Ovary (tissue), 9 donors: ENCODE results near the gene PRPSAP2. TPM values are rescaled to one million over a fixed set of nuclear protein-coding genes. Genes with fewer than 3 reads are reported as not detected.
"Not testable (repeated sequence)": the region's sequence is repeated elsewhere in the genome, so short reads cannot be mapped to it uniquely, and the experiment has no call there.

Experiments
- DNase-seq, 5 donors: peaks; one replicate each; pipeline ENCODE4 v3.0.0-alpha.2; 2019 to 2020
- H3K27ac ChIP-seq, 2 donors: fragments of 200-600 bp; one replicate each; pipeline versions ENCODE4 v1.5.1 to v1.8.0; 2019 to 2022
- H3K27me3 ChIP-seq: fragments of 200-600 bp; one replicate; pipeline ENCODE4 v1.8.0; 2022
- H3K36me3 ChIP-seq: fragments of 200-600 bp; sonication (generic); one replicate; pipeline ENCODE4 v1.5.1; 2019
- H3K4me1 ChIP-seq: one replicate; pipeline ENCODE4 v1.8.1; 2013; ENCODE audit warnings: mild to moderate bottlenecking, moderate library complexity; ENCODE audit not compliant: insufficient read depth
- H3K4me3 ChIP-seq: fragments of 200-600 bp; sonication (generic); one replicate; pipeline ENCODE4 v1.5.1; 2017
- H3K9me3 ChIP-seq, 2 donors: fragments of 200-600 bp in 1 of 2; sonication (generic) in 1 of 2; one replicate each; pipeline versions ENCODE4 v1.5.1 to v1.8.1; 2013 to 2019; ENCODE audit warnings: mild to moderate bottlenecking in 1 of 2, moderate library complexity in 1 of 2
- EP300 ChIP-seq: sonication (generic); formaldehyde crosslinking; IDR thresholded peaks from one replicate; pipeline ENCODE4 v1.6.1; 2017; ENCODE audit warnings: antibody characterized with exemption
- POLR2A ChIP-seq: fragments of 450-650 bp; IDR thresholded peaks from one replicate; pipeline ENCODE4 v1.6.1; 2017; ENCODE audit warnings: antibody characterized with exemption, mild to moderate bottlenecking, moderate library complexity
- WGBS, 3 donors: extraction: QIAGEN DNeasy Blood & Tissue Kit in 1 of 3; methylation state at CpG; one replicate each; pipeline versions ENCODE4 v1.1.5 to v1.1.7; 2013 to 2017; 5-methylcytosine and 5-hydroxymethylcytosine counted together
- intact Hi-C, 4 donors: fragments of 100-400 bp; cut with DNase I; formaldehyde crosslinking; loops; one replicate each; pipeline versions ENCODE4 v1.11.0 to v1.15.1; 2022 to 2023
- polyA plus RNA-seq, 2 donors: library from polyadenylated mRNA; stranded (reverse); fragments of 200-250 nt in 1 of 2; fragments of 350-450 nt in 1 of 2; fragmentation: Illumina TruSeq in 1 of 2; extraction: RNeasy Lipid Tissue Mini Kit (QIAGEN cat#74804) in 1 of 2; gene quantifications; one replicate each; pipeline ENCODE4 v1.2.3, GENCODE V29; 2013 to 2014
- total RNA-seq, 7 donors: library from RNA; depleted of rRNA in 2 of 7; stranded (reverse); fragments of >200 nt in 2 of 7; fragmentation: NEBNext Ultra II Directional in 3 of 7; extraction: Animal tissue kit (Norgen Biotek cat#: 25700) in 3 of 7; gene quantifications; one replicate each; pipeline versions ENCODE4 v1.1.0 to v1.2.4, GENCODE V29; 2016 to 2023
- TF ChIP-seq, protein P1 (sequence below), 3 donors: fragments of 450-650 bp in 2 of 3; fragments of 200-600 bp in 1 of 3; IDR thresholded peaks; one replicate each; pipeline versions ENCODE4 v1.5.1 to v1.8.0; 2016 to 2022; ENCODE audit warnings: antibody characterized with exemption in 3 of 3, mild to moderate bottlenecking in 1 of 3
- donor health status: DM: no; HTN: no; CAD: no; lungs with moderate emphysema.
- donor health status: DM: no; HTN: no; CAD: no.
- donor health status: Bipolar disorder and iron deficiency.
- donor health status: DM: yes; HTN: yes; CAD: no.
- donor health status: DM: no; HTN: no; CAD: no.
- donor health status: DM: yes; HTN: yes; CAD: no.

The PRPSAP2 gene
- total and polyA plus RNA-seq, 9 donors, result 25.2 to 44.7 (median 35.4) TPM

- no peak overlapping the region for H3K4me3 ChIP-seq
- WGBS, 3 donors, result 93 to 95% (median 95%) methylated on average over 14 of the region's 14 CpGs
- no peaks in the 10 kb centered on the region for H3K9me3 ChIP-seq
- no peak for DNase-seq
- peaks cover 2% of the 10 kb centered on the region for H3K4me1 ChIP-seq
- no peaks in the 10 kb centered on the region for H3K36me3 ChIP-seq
- H3K27me3 ChIP-seq, result no peaks in the 10 kb centered on the region
- TF ChIP-seq EP300 (no peak), POLR2A (no peak)
- TF ChIP-seq, protein P1, sequence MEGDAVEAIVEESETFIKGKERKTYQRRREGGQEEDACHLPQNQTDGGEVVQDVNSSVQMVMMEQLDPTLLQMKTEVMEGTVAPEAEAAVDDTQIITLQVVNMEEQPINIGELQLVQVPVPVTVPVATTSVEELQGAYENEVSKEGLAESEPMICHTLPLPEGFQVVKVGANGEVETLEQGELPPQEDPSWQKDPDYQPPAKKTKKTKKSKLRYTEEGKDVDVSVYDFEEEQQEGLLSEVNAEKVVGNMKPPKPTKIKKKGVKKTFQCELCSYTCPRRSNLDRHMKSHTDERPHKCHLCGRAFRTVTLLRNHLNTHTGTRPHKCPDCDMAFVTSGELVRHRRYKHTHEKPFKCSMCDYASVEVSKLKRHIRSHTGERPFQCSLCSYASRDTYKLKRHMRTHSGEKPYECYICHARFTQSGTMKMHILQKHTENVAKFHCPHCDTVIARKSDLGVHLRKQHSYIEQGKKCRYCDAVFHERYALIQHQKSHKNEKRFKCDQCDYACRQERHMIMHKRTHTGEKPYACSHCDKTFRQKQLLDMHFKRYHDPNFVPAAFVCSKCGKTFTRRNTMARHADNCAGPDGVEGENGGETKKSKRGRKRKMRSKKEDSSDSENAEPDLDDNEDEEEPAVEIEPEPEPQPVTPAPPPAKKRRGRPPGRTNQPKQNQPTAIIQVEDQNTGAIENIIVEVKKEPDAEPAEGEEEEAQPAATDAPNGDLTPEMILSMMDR (IDR thresholded peaks at IDR 0.05), result no peak
- H3K27ac ChIP-seq, result no peak overlapping the region
- intact Hi-C loops, result no loop called here
These were observed 95.3 kb downstream of the PRPSAP2 start for GRCh38 chr17:18953231-18953728.

GRCh38 chr17:18954321-18954720, 96.4 kb downstream of the PRPSAP2 start:
- no peak for DNase-seq

GRCh38 chr17:18955009-18955408, 97.1 kb downstream of the PRPSAP2 start:
- no peaks in the 10 kb centered on the region for H3K36me3 ChIP-seq
- no peak for DNase-seq
- 92 to 97% (median 95%) methylated on average over 6 of the region's 6 CpGs for WGBS, 3 donors
- peaks cover under 1% of the 10 kb centered on the region for H3K4me1 ChIP-seq
- intact Hi-C loops, result no loop called here
- no peaks in the 10 kb centered on the region for H3K9me3 ChIP-seq
- no peak overlapping the region for H3K4me3 ChIP-seq
- no peak overlapping the region for H3K27ac ChIP-seq
- TF ChIP-seq, protein P1 (IDR thresholded peaks at IDR 0.05), result no peak
- TF ChIP-seq POLR2A (no peak), EP300 (no peak)
- no peaks in the 10 kb centered on the region for H3K27me3 ChIP-seq

More at GRCh38 chr17:18954321-18954720, 96.4 kb downstream of the PRPSAP2 start:
- no peak overlapping the region for H3K4me3 ChIP-seq
- WGBS, 3 donors, result 86 to 90% (median 87%) methylated on average over 3 of the region's 3 CpGs
- no peaks in the 10 kb centered on the region for H3K36me3 ChIP-seq
- peaks cover 2% of the 10 kb centered on the region for H3K4me1 ChIP-seq
- TF ChIP-seq, protein P1 (IDR thresholded peaks at IDR 0.05), result no peak
- TF ChIP-seq EP300, result no peak
- no peak for TF ChIP-seq POLR2A
- no peaks in the 10 kb centered on the region for H3K9me3 ChIP-seq
- H3K27me3 ChIP-seq, result no peaks in the 10 kb centered on the region
- intact Hi-C loops, result no loop called here
- H3K27ac ChIP-seq, result no peak overlapping the region

GRCh38 chr17:18956021-18956420, 98.1 kb downstream of the PRPSAP2 start:
- H3K27me3 ChIP-seq, H3K27ac ChIP-seq, DNase-seq, intact Hi-C loops, H3K4me1 ChIP-seq, H3K9me3 ChIP-seq, H3K4me3 ChIP-seq, H3K36me3 ChIP-seq: not testable (repeated sequence)
- WGBS, 3 donors, result 94 to 98% (median 96%) methylated on average over 6 of the region's 6 CpGs

DNA sequence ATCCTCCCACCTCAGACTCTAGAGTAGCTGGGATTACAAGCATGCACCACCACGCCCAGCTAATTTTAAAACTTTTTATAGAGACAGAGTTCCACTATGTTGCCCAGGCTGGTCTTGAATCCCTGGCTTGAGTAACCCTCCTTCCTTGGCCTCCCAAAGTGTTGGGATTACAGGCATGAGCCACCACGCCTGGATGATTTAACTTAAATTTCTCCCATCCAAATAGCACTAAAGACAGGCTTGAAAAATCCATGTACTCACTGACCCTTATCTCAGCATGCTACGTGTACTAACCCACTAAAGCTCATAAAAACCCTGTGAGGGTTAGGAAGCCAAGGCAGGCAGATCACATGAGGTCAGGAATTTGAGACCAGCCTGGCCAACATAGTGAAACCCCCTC, 98.7 kb downstream of the PRPSAP2 start:
- no peak overlapping the region for H3K27ac ChIP-seq
- TF ChIP-seq, protein P1 (IDR thresholded peaks at IDR 0.05), result no peak
- no peak for TF ChIP-seq EP300
- TF ChIP-seq POLR2A, result no peak
- H3K9me3 ChIP-seq, result no peaks in the 10 kb centered on the region
- H3K27me3 ChIP-seq, result no peaks in the 10 kb centered on the region
- H3K36me3 ChIP-seq, result no peaks in the 10 kb centered on the region
- H3K4me1 ChIP-seq, result no peaks in the 10 kb centered on the region
- DNase-seq, result no peak
- intact Hi-C loops, result no loop called here
- H3K4me3 ChIP-seq, result no peak overlapping the region
- 91 to 94% (median 93%) methylated on average over 3 of the region's 3 CpGs for WGBS, 3 donors
